ENCODE results near the gene PIGR. TPM values are rescaled to one million over a fixed set of nuclear protein-coding genes. Genes with fewer than 3 reads are reported as not detected.

Gene PIGR
- total and polyA plus RNA-seq, 9 of the 15 experiments (the other 6 are each of a cell fraction or from before 2014, with no cell fraction given) = 0.01 to 1.5 (median 0.03) TPM; not detected in 4

- no peak overlapping the region for H3K27ac ChIP-seq (ENCODE audit: extremely low read depth, low read depth, low read length)
- intact Hi-C loops (cut with micrococcal nuclease) (no loop called here), in situ Hi-C loops (cut with MboI) (no loop called here)
- no peaks in the 10 kb centered on the region for H3K9me1 ChIP-seq (ENCODE audit: control insufficient read depth, insufficient read depth, low read length)
- no peak overlapping the region for H3K4me3 ChIP-seq
- H3K9ac ChIP-seq (ENCODE audit: insufficient read depth in 1 of 2, low read depth in 2 of 2, low read length in 2 of 2) = no peak overlapping the region
- TF ChIP-seq CHD7 (IDR thresholded peaks at IDR 0.05; ENCODE audit: low read depth, low read length) (no peak), NRF1 (conservative IDR thresholded peaks at IDR 0.05 in 1 of 2, IDR thresholded peaks at IDR 0.05 in 1 of 2) (no peak), ZNF124 (CRISPR knock-in tag; IDR thresholded peaks at IDR 0.05) (no peak)
- H3K79me2 ChIP-seq (ENCODE audit: control insufficient read depth, insufficient read depth, low read length) = no peaks in the 10 kb centered on the region
- no peaks in the 10 kb centered on the region for H4K20me1 ChIP-seq (replicated peaks; ENCODE audit: control insufficient read depth, insufficient read depth, low read length)
- ATAC-seq = no peak
- H3K9me3 ChIP-seq (replicated peaks; ENCODE audit: control insufficient read depth, insufficient read depth, low read depth, low read length) = no peaks in the 10 kb centered on the region
- 0% methylated on average over 3 of the region's 3 CpGs for WGBS (ENCODE audit: insufficient coverage, low coverage, missing lambda C conversion rate)
- FAIRE-seq = no peak
- peaks cover 0 to 6% of the 10 kb centered on the region in 2 experiments; a peak in 4 of 5 replicates for H3K4me1 ChIP-seq (replicated peaks in 1 of 2; ENCODE audit: control insufficient read depth in 2 of 2, insufficient read depth in 2 of 2, low read length in 2 of 2)
- H3K27me3 ChIP-seq (ENCODE audit: control insufficient read depth in 2 of 2, insufficient read depth in 2 of 2, low read length in 2 of 2) = peaks cover 18 to 21% of the 10 kb centered on the region in 2 experiments; a peak in 4 of 5 replicates
- no peak overlapping the region for H2AFZ ChIP-seq (ENCODE audit: low read depth, low read length)
- H3K36me3 ChIP-seq (ENCODE audit: control insufficient read depth, insufficient read depth, low read length) = no peaks in the 10 kb centered on the region
- BruUV-seq (replicated peaks) = no TSS peak
- ChIA-PET CTCF (ENCODE audit: low intra/inter-chr PET ratio) (no interaction called here), POLR2A (interaction anchor here (1.0 to 1.2 kb wide), 3 partner anchors 9 to 60 kb away, joined by 3 to 4 read pairs (median 3); partner anchors contain the start of gene PIGR)
- no peak for DNase-seq (ENCODE audit: extremely low read depth in 1 of 4, low spot score in 3 of 4)
- H3K4me2 ChIP-seq (ENCODE audit: insufficient read depth, low read length) = no peak overlapping the region
Measured at GRCh38 chr1:206885341-206886060, 60.8 kb downstream of the PIGR start.
